ENCODE data around the gene P3H1.

DNA sequence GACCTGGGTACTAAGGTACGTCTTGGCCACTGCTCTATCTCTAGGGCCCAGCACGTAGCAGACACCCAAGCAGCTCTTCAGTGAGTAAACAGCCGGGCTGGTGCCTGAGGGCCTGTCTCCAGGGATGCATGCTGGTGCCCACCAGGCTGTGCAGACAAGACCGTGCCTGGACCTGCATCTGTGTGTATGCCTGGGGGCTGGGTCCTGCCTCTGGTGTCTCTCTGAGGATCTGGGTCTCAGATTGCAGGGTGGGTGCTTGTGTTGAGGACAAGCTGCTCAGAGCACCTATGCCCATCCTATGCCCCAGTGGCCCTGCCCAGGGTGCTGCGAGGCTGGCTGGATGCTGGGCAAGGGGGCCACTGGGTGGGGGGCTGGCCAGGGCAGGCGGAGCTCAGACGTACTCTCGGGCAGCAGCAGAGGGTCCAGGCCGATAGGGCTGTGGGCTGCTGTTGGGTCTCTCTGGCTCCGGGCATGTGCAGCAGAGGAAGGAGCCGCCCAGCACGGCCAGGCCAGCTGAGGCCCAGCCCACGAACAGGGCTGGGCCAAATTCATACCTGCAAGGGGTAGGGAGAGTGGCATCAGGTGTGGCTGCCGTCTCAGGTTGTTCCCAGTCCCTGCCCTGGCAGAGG is 31.2 kb downstream of the P3H1 start:
- TF ChIP-seq, protein P1, sequence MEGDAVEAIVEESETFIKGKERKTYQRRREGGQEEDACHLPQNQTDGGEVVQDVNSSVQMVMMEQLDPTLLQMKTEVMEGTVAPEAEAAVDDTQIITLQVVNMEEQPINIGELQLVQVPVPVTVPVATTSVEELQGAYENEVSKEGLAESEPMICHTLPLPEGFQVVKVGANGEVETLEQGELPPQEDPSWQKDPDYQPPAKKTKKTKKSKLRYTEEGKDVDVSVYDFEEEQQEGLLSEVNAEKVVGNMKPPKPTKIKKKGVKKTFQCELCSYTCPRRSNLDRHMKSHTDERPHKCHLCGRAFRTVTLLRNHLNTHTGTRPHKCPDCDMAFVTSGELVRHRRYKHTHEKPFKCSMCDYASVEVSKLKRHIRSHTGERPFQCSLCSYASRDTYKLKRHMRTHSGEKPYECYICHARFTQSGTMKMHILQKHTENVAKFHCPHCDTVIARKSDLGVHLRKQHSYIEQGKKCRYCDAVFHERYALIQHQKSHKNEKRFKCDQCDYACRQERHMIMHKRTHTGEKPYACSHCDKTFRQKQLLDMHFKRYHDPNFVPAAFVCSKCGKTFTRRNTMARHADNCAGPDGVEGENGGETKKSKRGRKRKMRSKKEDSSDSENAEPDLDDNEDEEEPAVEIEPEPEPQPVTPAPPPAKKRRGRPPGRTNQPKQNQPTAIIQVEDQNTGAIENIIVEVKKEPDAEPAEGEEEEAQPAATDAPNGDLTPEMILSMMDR (conservative IDR thresholded peaks at IDR 0.05; ENCODE audit: low read depth in 2 of 2): no peak
- no peak for TF ChIP-seq POLR2AphosphoS5 (IDR thresholded peaks at IDR 0.05; ENCODE audit: low read depth)
